Smooth muscle cell (in vitro differentiated cells): ENCODE results near the gene ZC3H11A. TPM values are rescaled to one million over a fixed set of nuclear protein-coding genes. Genes with fewer than 3 reads are reported as not detected.
"Not testable (repeated sequence)": the region's sequence is repeated elsewhere in the genome, so short reads cannot be mapped to it uniquely, and the experiment has no call there.

Experiments used
- DNase-seq: peaks from one replicate; lab custom pipeline; 2025; ENCODE audit not compliant: unreplicated experiment; lab: John Stamatoyannopoulos, UW
- H2AFZ ChIP-seq: fragments of 200-600 bp; sonication (generic); 2 replicates; pipeline ENCODE4 v1.6.0; 2016; ENCODE audit warnings: antibody characterized with exemption, low read depth, mild to moderate bottlenecking
- H3F3A ChIP-seq: fragments of 200-600 bp; sonication (generic); 2 replicates; pipeline ENCODE4 v1.6.0; 2017; ENCODE audit warnings: antibody characterized with exemption, low read depth
- H3K27ac ChIP-seq: fragments of 200-600 bp; sonication (generic); 2 replicates; pipeline ENCODE4 v1.5.1; 2016; ENCODE audit warnings: low read depth, mild to moderate bottlenecking
- H3K27me3 ChIP-seq: fragments of 200-600 bp; sonication (generic); 2 replicates; pipeline ENCODE4 v1.6.1; 2016; ENCODE audit warnings: low read depth, mild to moderate bottlenecking
- H3K36me3 ChIP-seq: fragments of 200-600 bp; sonication (generic); 2 replicates; pipeline ENCODE4 v1.5.1; 2016; ENCODE audit warnings: low read depth
- H3K4me1 ChIP-seq: fragments of 200-600 bp; sonication (generic); 2 replicates; pipeline ENCODE4 v1.5.1; 2016; ENCODE audit warnings: low read depth
- H3K4me2 ChIP-seq: fragments of 200-600 bp; sonication (generic); 2 replicates; pipeline ENCODE4 v1.6.0; 2016; ENCODE audit warnings: mild to moderate bottlenecking
- H3K4me3 ChIP-seq: fragments of 200-600 bp; sonication (generic); 2 replicates; pipeline ENCODE4 v1.5.1; 2016; ENCODE audit warnings: mild to moderate bottlenecking
- H3K79me2 ChIP-seq: fragments of 200-600 bp; sonication (generic); 2 replicates; pipeline ENCODE4 v1.6.0; 2016; ENCODE audit warnings: low read depth, mild to moderate bottlenecking
- H3K9ac ChIP-seq: fragments of 200-600 bp; sonication (generic); 2 replicates; pipeline ENCODE4 v1.6.0; 2016; ENCODE audit warnings: low read depth
- H3K9me3 ChIP-seq: fragments of 200-600 bp; sonication (generic); replicated peaks from 2 replicates; pipeline ENCODE4 v1.5.1; 2016; ENCODE audit warnings: low read depth
- H4K20me1 ChIP-seq: fragments of 200-600 bp; sonication (generic); 2 replicates; pipeline ENCODE4 v1.6.0; 2016; ENCODE audit warnings: low read depth
- WGBS: methylation state at CpG from one replicate; pipeline ENCODE4 v1.1.7; 2016; ENCODE audit warnings: low lambda C conversion rate; 5-methylcytosine and 5-hydroxymethylcytosine counted together
- polyA plus RNA-seq: library from polyadenylated mRNA; unstranded; fragments of >200 nt; fragmentation: Nextera tagmentation; extraction: Ambion mirVana; gene quantifications from 2 replicates; pipeline ENCODE4 v1.2.1, GENCODE V29; 2016
- total RNA-seq: library from RNA; depleted of rRNA; stranded (reverse); fragments of >200 nt; gene quantifications from 2 replicates; pipeline ENCODE4 v1.2.3, GENCODE V29; 2014
- TF ChIP-seq, protein P1 (sequence below): fragments of 200-600 bp; sonication (generic); IDR thresholded peaks from 2 replicates; pipeline ENCODE4 v1.5.1; 2017; ENCODE audit warnings: borderline replicate concordance, mild to moderate bottlenecking, antibody characterized with exemption; ENCODE audit not compliant: insufficient read depth, poor library complexity, severe bottlenecking

Gene ZC3H11A
- total and polyA plus RNA-seq, 2 experiments from 2014 or later, result 28.4 to 140 TPM

DNA sequence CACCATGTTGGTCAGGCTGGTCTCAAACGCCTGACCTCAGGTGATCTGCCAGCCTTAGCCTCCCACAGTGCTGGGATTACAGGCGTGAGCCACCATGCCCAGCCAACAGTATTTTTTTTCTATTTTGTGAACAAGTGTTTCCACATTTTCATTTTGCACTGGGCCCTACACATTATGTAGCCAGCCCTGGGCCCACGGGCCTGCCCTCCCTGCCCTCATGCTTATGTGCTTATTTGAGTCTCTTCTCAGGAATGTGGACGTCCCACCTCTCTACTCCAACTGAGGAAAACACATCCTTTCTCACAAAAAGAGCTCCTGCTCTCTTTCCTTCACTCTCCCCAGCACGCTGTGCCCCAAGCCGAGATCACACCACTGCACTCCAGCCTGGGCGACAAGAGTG lies 13.5 kb upstream of the ZC3H11A start:
- no peak overlapping the region for H2AFZ ChIP-seq
- H3K27me3 ChIP-seq, result no peaks in the 10 kb centered on the region
- H3K9me3 ChIP-seq, result no peaks in the 10 kb centered on the region
- H3F3A ChIP-seq, result no peaks in the 10 kb centered on the region
- H4K20me1 ChIP-seq, result no peaks in the 10 kb centered on the region
- no peak overlapping the region for H3K4me3 ChIP-seq
- no peaks in the 10 kb centered on the region for H3K4me1 ChIP-seq
- no peak overlapping the region for H3K27ac ChIP-seq
- no peak overlapping the region for H3K9ac ChIP-seq
- TF ChIP-seq, protein P1, sequence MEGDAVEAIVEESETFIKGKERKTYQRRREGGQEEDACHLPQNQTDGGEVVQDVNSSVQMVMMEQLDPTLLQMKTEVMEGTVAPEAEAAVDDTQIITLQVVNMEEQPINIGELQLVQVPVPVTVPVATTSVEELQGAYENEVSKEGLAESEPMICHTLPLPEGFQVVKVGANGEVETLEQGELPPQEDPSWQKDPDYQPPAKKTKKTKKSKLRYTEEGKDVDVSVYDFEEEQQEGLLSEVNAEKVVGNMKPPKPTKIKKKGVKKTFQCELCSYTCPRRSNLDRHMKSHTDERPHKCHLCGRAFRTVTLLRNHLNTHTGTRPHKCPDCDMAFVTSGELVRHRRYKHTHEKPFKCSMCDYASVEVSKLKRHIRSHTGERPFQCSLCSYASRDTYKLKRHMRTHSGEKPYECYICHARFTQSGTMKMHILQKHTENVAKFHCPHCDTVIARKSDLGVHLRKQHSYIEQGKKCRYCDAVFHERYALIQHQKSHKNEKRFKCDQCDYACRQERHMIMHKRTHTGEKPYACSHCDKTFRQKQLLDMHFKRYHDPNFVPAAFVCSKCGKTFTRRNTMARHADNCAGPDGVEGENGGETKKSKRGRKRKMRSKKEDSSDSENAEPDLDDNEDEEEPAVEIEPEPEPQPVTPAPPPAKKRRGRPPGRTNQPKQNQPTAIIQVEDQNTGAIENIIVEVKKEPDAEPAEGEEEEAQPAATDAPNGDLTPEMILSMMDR, result no peak
- 94% methylated on average over 7 of the region's 7 CpGs for WGBS
- no peak overlapping the region for H3K4me2 ChIP-seq
- no peak for DNase-seq
- no peaks in the 10 kb centered on the region for H3K79me2 ChIP-seq
- H3K36me3 ChIP-seq, result no peaks in the 10 kb centered on the region

GRCh38 chr1:203789966-203790365 lies 5.5 kb upstream of the ZC3H11A start:
- no peak overlapping the region for H3K4me3 ChIP-seq
- no peaks in the 10 kb centered on the region for H3K9me3 ChIP-seq
- peaks cover 1% of the 10 kb centered on the region for H3K4me1 ChIP-seq
- no peak overlapping the region for H3K27ac ChIP-seq
- 65% methylated on average over 3 of the region's 3 CpGs for WGBS
- H3K36me3 ChIP-seq, result no peaks in the 10 kb centered on the region
- H3K79me2 ChIP-seq, result no peaks in the 10 kb centered on the region
- TF ChIP-seq, protein P1, result no peak
- no peak overlapping the region for H2AFZ ChIP-seq
- H4K20me1 ChIP-seq, result no peaks in the 10 kb centered on the region
- H3F3A ChIP-seq, result no peaks in the 10 kb centered on the region
- no peaks in the 10 kb centered on the region for H3K27me3 ChIP-seq
- H3K4me2 ChIP-seq, result no peak overlapping the region
- H3K9ac ChIP-seq, result no peak overlapping the region
- no peak for DNase-seq

DNA sequence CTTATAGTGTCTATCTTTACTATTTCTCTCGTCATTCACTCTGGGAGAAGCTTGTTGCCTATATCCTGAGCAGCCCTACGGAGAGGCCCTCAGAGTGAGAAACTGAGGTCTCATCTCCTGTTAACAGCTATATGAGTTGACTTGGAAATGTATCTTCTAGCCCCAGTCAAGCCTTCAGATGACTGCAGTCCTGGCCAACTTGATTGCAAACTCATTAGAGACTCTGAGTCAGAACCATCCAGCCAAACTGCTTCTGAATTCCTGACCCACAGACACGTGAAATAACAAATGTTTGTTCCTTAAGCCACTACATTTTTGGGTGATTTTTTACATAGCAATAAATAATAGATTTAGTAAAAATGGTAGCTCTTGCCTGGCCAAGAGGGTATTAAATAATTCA lies 3.9 kb upstream of the ZC3H11A start:
- Histone ChIP-seq H3F3A (no peaks in the 10 kb centered on the region), H3K36me3 (no peaks in the 10 kb centered on the region), H4K20me1 (peaks cover 4% of the 10 kb centered on the region), H2AFZ (no peak overlapping the region), H3K4me3 (no peak overlapping the region), H3K27me3 (no peaks in the 10 kb centered on the region), H3K4me2 (no peak overlapping the region), H3K27ac (no peak overlapping the region), H3K79me2 (peaks cover 8% of the 10 kb centered on the region), H3K4me1 (peaks cover 4% of the 10 kb centered on the region), H3K9me3 (no peaks in the 10 kb centered on the region), H3K9ac (no peak overlapping the region)
- TF ChIP-seq, protein P1, result no peak
- no peak for DNase-seq
- WGBS, result 75% methylated on average over 3 of the region's 3 CpGs

DNA sequence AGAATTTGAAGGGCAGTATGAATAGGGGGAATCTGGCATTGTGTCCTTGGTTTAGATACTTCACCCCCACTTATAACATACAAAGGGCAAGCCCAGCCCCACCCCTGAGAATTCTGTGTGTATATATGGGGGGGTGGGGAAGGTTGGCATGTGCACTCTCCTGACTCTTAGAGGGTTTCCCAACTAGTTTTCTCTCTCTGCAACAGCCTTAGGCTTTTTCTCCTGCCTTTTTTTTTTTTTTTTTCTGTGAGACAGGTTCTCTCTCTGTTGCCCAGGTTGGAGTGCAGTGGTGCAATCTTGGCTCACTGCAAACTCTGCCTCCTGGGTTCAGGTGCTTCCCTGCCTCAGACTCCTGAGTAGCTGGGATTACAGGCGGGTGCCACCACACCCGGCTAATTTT lies 2.9 kb upstream of the ZC3H11A start:
- Histone ChIP-seq H2AFZ (no peak overlapping the region), H3K27me3 (no peaks in the 10 kb centered on the region), H3K36me3 (no peaks in the 10 kb centered on the region), H3K9me3 (no peaks in the 10 kb centered on the region), H3K4me3 (no peak overlapping the region), H3F3A (no peaks in the 10 kb centered on the region), H3K79me2 (peaks cover 18% of the 10 kb centered on the region), H3K4me2 (no peak overlapping the region), H3K4me1 (peaks cover 13% of the 10 kb centered on the region), H3K27ac (no peak overlapping the region), H3K9ac (no peak overlapping the region), H4K20me1 (peaks cover 14% of the 10 kb centered on the region)
- DNase-seq, result no peak
- 85% methylated on average over 2 of the region's 2 CpGs for WGBS
- TF ChIP-seq, protein P1, result no peak

DNA sequence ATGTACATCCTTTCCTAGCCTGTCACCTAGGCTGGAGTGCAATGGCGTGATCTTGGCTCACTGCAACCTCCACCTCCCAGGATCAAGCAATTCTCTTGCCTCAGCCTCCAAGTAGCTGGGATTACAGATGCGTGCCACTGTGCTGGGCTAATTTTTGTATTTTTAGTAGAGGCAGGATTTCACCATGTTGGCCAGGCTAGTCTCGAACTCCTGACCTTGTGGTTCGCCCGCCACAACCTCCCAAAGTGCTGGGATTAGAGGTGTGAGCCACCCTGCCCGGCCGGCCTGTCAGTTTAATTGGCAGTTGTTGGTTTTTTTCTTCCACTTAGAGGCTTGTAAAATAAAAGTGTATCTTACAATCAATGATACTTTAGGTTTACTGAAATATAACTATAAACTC lies 1.9 kb upstream of the ZC3H11A start:
- not testable (repeated sequence) for H3K27ac ChIP-seq, H3K9ac ChIP-seq, DNase-seq, H3K27me3 ChIP-seq, H2AFZ ChIP-seq, H3F3A ChIP-seq, H3K4me2 ChIP-seq, H3K9me3 ChIP-seq, H3K4me3 ChIP-seq, H3K36me3 ChIP-seq
- Histone ChIP-seq H3K79me2 (peaks cover 28% of the 10 kb centered on the region), H3K4me1 (peaks cover 14% of the 10 kb centered on the region), H4K20me1 (peaks cover 25% of the 10 kb centered on the region)
- whole genome bisulfite sequencing, result 88% methylated on average over 7 of the region's 7 CpGs
